HepG2 (cell line): Measurements from ENCODE around the gene HLA-DRB1.

ENCODE experiments used
- EP300 ChIP-seq, 3 experiments: sonication (generic) in 1 of 3; formaldehyde crosslinking in 1 of 3; IDR thresholded peaks; 2 replicates each; pipeline versions ENCODE4 v1.5.1 to v1.6.1; 2011 to 2020; ENCODE audit warnings: low read depth in 2 of 3, low read length in 2 of 3, borderline replicate concordance in 1 of 3, improper control_type of control experiment in 1 of 3, mild to moderate bottlenecking in 1 of 3, missing genetic modification reagents in 1 of 3, moderate library complexity in 1 of 3
- HDAC2 ChIP-seq: sonication (generic); formaldehyde crosslinking; IDR thresholded peaks from 2 replicates; pipeline ENCODE4 v1.4.0; 2020; ENCODE audit warnings: missing genetic modification reagents
- MYC ChIP-seq: sonication (generic); formaldehyde crosslinking; IDR thresholded peaks from 2 replicates; pipeline ENCODE4 v1.9.0; 2021; ENCODE audit warnings: missing genetic modification reagents, borderline replicate concordance
- PHF8 ChIP-seq: sonication (generic); formaldehyde crosslinking; IDR thresholded peaks from 2 replicates; pipeline ENCODE4 v1.5.0; 2020; ENCODE audit warnings: missing genetic modification reagents
- TAF1 ChIP-seq: sonication (generic); formaldehyde crosslinking; IDR thresholded peaks from 2 replicates; pipeline ENCODE4 v1.4.0; 2020; ENCODE audit warnings: missing genetic modification reagents
- ZNF605 ChIP-seq: sonication (generic); formaldehyde crosslinking; IDR thresholded peaks from 2 replicates; pipeline ENCODE4 v1.8.0; 2022; ENCODE audit warnings: mild to moderate bottlenecking, missing genetic modification reagents

- TF ChIP-seq ZNF605 (no peak), TAF1 (no peak), EP300 (IDR thresholded peaks at IDR 0.05; ENCODE audit: low read depth in 2 of 2, low read length in 2 of 2) (no peak), EP300 (CRISPR knock-in tag; IDR thresholded peaks at IDR 0.05; ENCODE audit: borderline replicate concordance) (no peak), MYC (no peak), HDAC2 (CRISPR knock-in tag) (no peak), PHF8 (CRISPR knock-in tag) (no peak)
Measured at GRCh38 chr6:32583527-32583898, 6.1 kb downstream of the HLA-DRB1 start.
